HepG2 (cell line): ENCODE results near the gene MYO18A. TPM values are rescaled to one million over a fixed set of nuclear protein-coding genes. Genes with fewer than 3 reads are reported as not detected.

Experiments
- ATF2 ChIP-seq: sonication (generic); formaldehyde crosslinking; IDR thresholded peaks from 2 replicates; pipeline ENCODE4 v1.4.0; 2020; ENCODE audit warnings: missing genetic modification reagents
- ATF7-NPFF ChIP-seq: sonication (generic); formaldehyde crosslinking; IDR thresholded peaks from 2 replicates; pipeline ENCODE4 v1.8.1; 2023; ENCODE audit warnings: mild to moderate bottlenecking, low read depth, missing genetic modification reagents, moderate library complexity
- ELF3 ChIP-seq: IDR thresholded peaks from 2 replicates; pipeline ENCODE4 v1.6.1; 2016; ENCODE audit warnings: missing genetic modification reagents, missing compliant biosample characterization
- HMGXB4 ChIP-seq, 2 experiments: sonication (generic) in 1 of 2; formaldehyde crosslinking in 1 of 2; IDR thresholded peaks; 2 replicates each; pipeline versions ENCODE4 v1.4.0 to v1.6.1; 2018 to 2020; ENCODE audit warnings: missing genetic modification reagents in 2 of 2, borderline replicate concordance in 1 of 2, low read depth in 1 of 2, mild to moderate bottlenecking in 1 of 2, missing biosample characterization in 1 of 2
- MEF2D ChIP-seq: sonication (generic); formaldehyde crosslinking; IDR thresholded peaks from 2 replicates; pipeline ENCODE4 v1.5.1; 2020; ENCODE audit warnings: mild to moderate bottlenecking, missing genetic modification reagents
- NCOR1 ChIP-seq: fragments of 200-600 bp; sonication (generic); IDR thresholded peaks from 2 replicates; pipeline ENCODE4 v1.7.0; 2017; ENCODE audit warnings: antibody characterized with exemption, low read length, borderline replicate concordance
- NFE2L1 ChIP-seq: sonication (generic); formaldehyde crosslinking; IDR thresholded peaks from 2 replicates; pipeline ENCODE4 v1.4.0; 2020; ENCODE audit warnings: missing genetic modification reagents, mild to moderate bottlenecking, borderline replicate concordance
- SOX13 ChIP-seq, 3 experiments: fragments of 450-650 bp in 1 of 3; sonication (generic) in 1 of 3; formaldehyde crosslinking in 1 of 3; IDR thresholded peaks in 2 of 3; conservative IDR thresholded peaks in 1 of 3; 2 replicates each; pipeline versions ENCODE4 v1.5.0 to v1.6.1; 2016 to 2020; ENCODE audit warnings: antibody characterized with exemption in 1 of 3, mild to moderate bottlenecking in 1 of 3, missing compliant biosample characterization in 1 of 3, missing genetic modification reagents in 1 of 3, moderate library complexity in 1 of 3
- THAP9 ChIP-seq: sonication (generic); formaldehyde crosslinking; IDR thresholded peaks from 2 replicates; pipeline ENCODE4; 2020; ENCODE audit warnings: missing genetic modification reagents, mild to moderate bottlenecking, borderline replicate concordance
- ZFP36L1 ChIP-seq: sonication (generic); formaldehyde crosslinking; IDR thresholded peaks from 2 replicates; pipeline ENCODE4 v1.8.0; 2022; ENCODE audit warnings: mild to moderate bottlenecking, missing genetic modification reagents, moderate library complexity
- ZFP90 ChIP-seq: sonication (generic); formaldehyde crosslinking; IDR thresholded peaks from 2 replicates; pipeline ENCODE4 v1.8.0; 2022; ENCODE audit warnings: missing genetic modification reagents, mild to moderate bottlenecking, inconsistent platforms, borderline replicate concordance
- ZMYM3 ChIP-seq: sonication (generic); formaldehyde crosslinking; IDR thresholded peaks from 2 replicates; pipeline ENCODE4 v1.5.1; 2020; ENCODE audit warnings: mild to moderate bottlenecking, missing genetic modification reagents
- ZNF24 ChIP-seq: fragments of 450-650 bp; IDR thresholded peaks from 2 replicates; pipeline ENCODE4 v1.6.1; 2017; ENCODE audit warnings: antibody characterized with exemption, mild to moderate bottlenecking
- ZNF441 ChIP-seq: sonication (generic); formaldehyde crosslinking; IDR thresholded peaks from 2 replicates; pipeline ENCODE4 v1.7.0; 2021; ENCODE audit warnings: missing genetic modification reagents, borderline replicate concordance
- ZNF574 ChIP-seq: sonication (generic); formaldehyde crosslinking; IDR thresholded peaks from 2 replicates; pipeline ENCODE4 v1.4.0; 2020; ENCODE audit warnings: missing genetic modification reagents
- ZNF670 ChIP-seq: sonication (generic); formaldehyde crosslinking; IDR thresholded peaks from 2 replicates; pipeline ENCODE4 v1.8.0; 2022; ENCODE audit warnings: mild to moderate bottlenecking, missing genetic modification reagents, borderline replicate concordance
- ZNF713 ChIP-seq: sonication (generic); formaldehyde crosslinking; IDR thresholded peaks from 2 replicates; pipeline ENCODE4 v1.4.0; 2020; ENCODE audit warnings: mild to moderate bottlenecking, missing genetic modification reagents
- ZNF746 ChIP-seq: sonication (generic); formaldehyde crosslinking; IDR thresholded peaks from 2 replicates; pipeline ENCODE4 v1.8.0; 2022; ENCODE audit warnings: mild to moderate bottlenecking, missing genetic modification reagents
- polyA plus RNA-seq, 8 experiments: library from polyadenylated mRNA; depleted of rRNA in 3 of 8; stranded (reverse) in 7 of 8; unstranded in 1 of 8; fragments of >200 nt; fragmentation: Illumina TruSeq in 4 of 8; extraction: Trizol in 4 of 8; gene quantifications; 2 replicates each; pipeline versions ENCODE4 v1.2.1 to v1.2.3, GENCODE V29; 2011 to 2016; ENCODE audit warnings: low read depth in 4 of 8, missing spikeins in 1 of 8, mixed read lengths in 1 of 8; ENCODE audit not compliant: insufficient read depth in 1 of 8
- total RNA-seq, 5 experiments: library from RNA; depleted of rRNA; stranded (reverse); fragments of >200 nt; fragmentation: Illumina TruSeq; extraction: Trizol; gene quantifications; 2 replicates each; pipeline ENCODE4 v1.2.3, GENCODE V29; 2016; ENCODE audit warnings: low read depth in 1 of 5

The MYO18A gene
- total and polyA plus RNA-seq, 2 of the 13 experiments (the other 11 are each of a cell fraction or from before 2014, with no cell fraction given) = 16.8 to 24.8 TPM

GRCh38 chr17:29155227-29155965, 24.8 kb downstream of the MYO18A start (continued):
- TF ChIP-seq ZNF441 = 0 out of 2 replicates have a peak, but pooled peaks have one; percentile 62
- TF ChIP-seq NFE2L1 (CRISPR knock-in tag) = peak; percentile 86; the same call in 1 of the 2 replicates
- peak; percentile 44; the same call in 1 of the 2 replicates for TF ChIP-seq ZMYM3 (CRISPR knock-in tag)
- TF ChIP-seq MEF2D (CRISPR knock-in tag) = no peak; the same call in 1 of the 2 replicates
- no peak for TF ChIP-seq ZNF24
- peak; percentile 68; the same call in 1 of the 2 replicates for TF ChIP-seq NCOR1
- TF ChIP-seq ZNF574 (CRISPR knock-in tag) = peak; percentile 58
- no peak for TF ChIP-seq ZFP36L1
- no peak for TF ChIP-seq ZNF713 (CRISPR knock-in tag)
- peak; percentile 80; the same call in 1 of the 2 replicates for TF ChIP-seq ZNF746 (CRISPR knock-in tag)
- no peak for TF ChIP-seq ZFP90
- TF ChIP-seq ATF7-NPFF (CRISPR knock-in tag) = 0 out of 2 replicates have a peak, but pooled peaks have one; percentile 44
- 0 out of 4 replicates have a peak, but pooled peaks of 1 of the 2 experiments have one; percentile 34 for TF ChIP-seq HMGXB4 (CRISPR knock-in tag; IDR thresholded peaks at IDR 0.05; ENCODE audit: borderline replicate concordance in 1 of 2, low read depth in 1 of 2)
- TF ChIP-seq ELF3 (CRISPR knock-in tag) = peak; percentile 89
- TF ChIP-seq SOX13 (IDR thresholded peaks at IDR 0.05) = no peak
- TF ChIP-seq SOX13 (CRISPR knock-in tag; conservative IDR thresholded peaks at IDR 0.05 in 1 of 2, IDR thresholded peaks at IDR 0.05 in 1 of 2) = peak in 1 of 2 experiments; percentile 53; a peak in 2 of 4 replicates
- no peak; the same call in 1 of the 2 replicates for TF ChIP-seq ATF2 (CRISPR knock-in tag)
- TF ChIP-seq ZNF670 = 0 out of 2 replicates have a peak, but pooled peaks have one; percentile 39
- TF ChIP-seq THAP9 (CRISPR knock-in tag) = 0 out of 2 replicates have a peak, but pooled peaks have one; percentile 21
